HepG2 (cell line): Measurements from ENCODE around the gene INSR. TPM values are rescaled to one million over a fixed set of nuclear protein-coding genes. Genes with fewer than 3 reads are reported as not detected.

Source experiments
- ATAC-seq: fragments of 200-7000 bp; cut with Tn5 transposase; 3 replicates; pipeline ENCODE4 v1.9.1; 2020; ENCODE audit warnings: mild to moderate bottlenecking, moderate library complexity
- BruUV-seq: library from RNA; stranded (reverse); fragments of 400-500 nt; replicated peaks from 2 replicates; lab custom pipeline; 2021; lab: Mats Ljungman, UMichigan
- CTCF ChIA-PET: fragments of 300-600 bp; formaldehyde crosslinking; extraction: SDS; loops from one replicate; lab custom pipeline; 2021; ENCODE audit warnings: low total read pairs, inconsistent platforms, low intra/inter-chr PET ratio; lab: Yijun Ruan, JAX
- POLR2A ChIA-PET: fragments of 350-600 bp; sonication (Branson Sonifier 250); formaldehyde crosslinking; loops from one replicate; lab custom pipeline; 2020; ENCODE audit warnings: antibody characterized with exemption, inconsistent platforms; lab: Yijun Ruan, JAX
- DNase-seq: peaks from one replicate; pipeline ENCODE4 v3.0.0-alpha.2; 2015; ENCODE audit warnings: low spot score
- FAIRE-seq: peaks from 3 replicates; lab custom pipeline; 2011; peaks lifted over from hg19 to GRCh38; lab: Jason Lieb, UNC
- H2AFZ ChIP-seq: one replicate; pipeline ENCODE4 v1.6.1; 2011; ENCODE audit warnings: low read length, inconsistent platforms
- H3K27ac ChIP-seq: fragments of 300-600 bp; 3 replicates; pipeline ENCODE4 v1.8.0; 2011; ENCODE audit warnings: mixed run types, mild to moderate bottlenecking, mixed read lengths, low read length, inconsistent platforms; ENCODE audit not compliant: insufficient read depth; ENCODE audit errors: extremely low read length
- H3K27me3 ChIP-seq, 2 experiments: fragments of 200-600 bp in 1 of 2; 2 replicates in 1 of 2; 3 replicates in 1 of 2; pipeline versions ENCODE4 v1.6.0 to v1.8.0; 2011; ENCODE audit warnings: low read length in 2 of 2, mild to moderate bottlenecking in 2 of 2, moderate library complexity in 2 of 2, inconsistent platforms in 1 of 2; ENCODE audit not compliant: insufficient read depth in 2 of 2, control insufficient read depth in 1 of 2
- H3K36me3 ChIP-seq, 2 experiments: fragments of 200-600 bp in 1 of 2; replicated peaks in 1 of 2; 2 replicates in 1 of 2; 3 replicates in 1 of 2; pipeline versions ENCODE4 v1.5.1 to v1.8.0; 2011; ENCODE audit warnings: low read length in 2 of 2, inconsistent platforms in 1 of 2; ENCODE audit not compliant: insufficient read depth in 2 of 2, control insufficient read depth in 1 of 2
- H3K4me1 ChIP-seq: 2 replicates; pipeline ENCODE4 v1.5.1; 2012; ENCODE audit warnings: low read length, inconsistent platforms; ENCODE audit not compliant: insufficient read depth
- H3K4me2 ChIP-seq: 2 replicates; pipeline ENCODE4 v1.6.0; 2011; ENCODE audit warnings: low read depth, low read length, inconsistent platforms
- H3K4me3 ChIP-seq, 3 experiments: fragments of 200-600 bp in 1 of 3; sonication (generic), shearing (Covaris generic) in 1 of 3; replicated peaks in 1 of 3; 2 replicates each; pipeline ENCODE4 v1.5.1; 2011 to 2016; ENCODE audit warnings: low read length in 3 of 3, inconsistent platforms in 2 of 3, low read depth in 2 of 3, mild to moderate bottlenecking in 2 of 3, control low read depth in 1 of 3, mixed read lengths in 1 of 3; ENCODE audit not compliant: insufficient read depth in 1 of 3
- H3K79me2 ChIP-seq: one replicate; pipeline ENCODE4 v1.6.1; 2011; ENCODE audit warnings: low read length, inconsistent platforms; ENCODE audit not compliant: insufficient read depth
- H3K9ac ChIP-seq: 2 replicates; pipeline ENCODE4 v1.6.0; 2011; ENCODE audit warnings: mild to moderate bottlenecking, low read depth, low read length, inconsistent platforms; ENCODE audit not compliant: insufficient read depth
- H3K9me3 ChIP-seq: 2 replicates; pipeline ENCODE4 v1.5.1; 2012; ENCODE audit warnings: mild to moderate bottlenecking, low read length
- H4K20me1 ChIP-seq: 2 replicates; pipeline ENCODE4 v1.6.0; 2011; ENCODE audit warnings: inconsistent platforms, mild to moderate bottlenecking, low read length, moderate library complexity; ENCODE audit not compliant: insufficient read depth
- ATF1 ChIP-seq: IDR thresholded peaks from 2 replicates; pipeline ENCODE4 v1.6.1; 2016; ENCODE audit warnings: mild to moderate bottlenecking, control low read depth
- BCL6 ChIP-seq: IDR thresholded peaks from 2 replicates; pipeline ENCODE4 v1.6.1; 2016; ENCODE audit warnings: missing genetic modification reagents, missing compliant biosample characterization
- FLYWCH1 ChIP-seq: sonication (generic); formaldehyde crosslinking; IDR thresholded peaks from 2 replicates; pipeline ENCODE4 v1.8.1; 2023; ENCODE audit warnings: mild to moderate bottlenecking, missing genetic modification reagents
- GFI1 ChIP-seq: sonication (generic); formaldehyde crosslinking; IDR thresholded peaks from 2 replicates; pipeline ENCODE4 v1.5.0; 2020; ENCODE audit warnings: missing genetic modification reagents, mild to moderate bottlenecking, borderline replicate concordance
- NONO ChIP-seq, 2 experiments: fragments of 450-650 bp in 1 of 2; sonication (generic) in 1 of 2; formaldehyde crosslinking in 1 of 2; IDR thresholded peaks in 1 of 2; conservative IDR thresholded peaks in 1 of 2; 2 replicates each; pipeline versions ENCODE4 v1.6.1 to v1.8.0; 2017 to 2022; ENCODE audit warnings: mild to moderate bottlenecking in 1 of 2, missing genetic modification reagents in 1 of 2, moderate library complexity in 1 of 2
- POLR2AphosphoS2 ChIP-seq: IDR thresholded peaks from 2 replicates; pipeline ENCODE4 v1.6.1; 2011; ENCODE audit warnings: low read depth, low read length, improper control_type of control experiment
- SPEN ChIP-seq: sonication (generic); formaldehyde crosslinking; IDR thresholded peaks from 2 replicates; pipeline ENCODE4 v1.5.1; 2020; ENCODE audit warnings: low read depth, mild to moderate bottlenecking, missing genetic modification reagents
- TEAD3 ChIP-seq: optimal IDR thresholded peaks from 2 replicates; pipeline ENCODE3; 2016; ENCODE audit warnings: borderline replicate concordance
- ZNF251 ChIP-seq: sonication (generic); formaldehyde crosslinking; IDR thresholded peaks from 2 replicates; pipeline ENCODE4 v1.9.0; 2021; ENCODE audit warnings: mild to moderate bottlenecking, missing genetic modification reagents
- ZNF616 ChIP-seq: sonication (generic); formaldehyde crosslinking; IDR thresholded peaks from 2 replicates; pipeline ENCODE4 v1.5.0; 2020; ENCODE audit warnings: low read depth, mild to moderate bottlenecking, missing genetic modification reagents
- ZNF776 ChIP-seq: sonication (generic); formaldehyde crosslinking; IDR thresholded peaks from 2 replicates; pipeline ENCODE4 v1.4.0; 2020; ENCODE audit warnings: mild to moderate bottlenecking, missing genetic modification reagents
- ZNF788 ChIP-seq: sonication (generic); formaldehyde crosslinking; IDR thresholded peaks from 2 replicates; pipeline ENCODE4 v1.5.0; 2020; ENCODE audit warnings: mild to moderate bottlenecking, missing genetic modification reagents, borderline replicate concordance
- WGBS: methylation state at CpG from one replicate; pipeline ENCODE4 v1.1.6; 2017; ENCODE audit warnings: low lambda C conversion rate; 5-methylcytosine and 5-hydroxymethylcytosine counted together
- in situ Hi-C: cut with HindIII; loops from 2 replicates; pipeline ENCODE4 v1.10.0; 2017; ENCODE audit warnings: low pct_unique_long_range_greater_than_20kb; ENCODE audit not compliant: extremely low pct_ligation_motif_present
- intact Hi-C: fragments of 100-400 bp; cut with micrococcal nuclease; formaldehyde crosslinking; loops from one replicate; pipeline ENCODE4 v1.10.0; 2022; ENCODE audit not compliant: unreplicated experiment
- polyA plus RNA-seq, 8 experiments: library from polyadenylated mRNA; depleted of rRNA in 3 of 8; stranded (reverse) in 7 of 8; unstranded in 1 of 8; fragments of >200 nt; fragmentation: Illumina TruSeq in 4 of 8; extraction: Trizol in 4 of 8; gene quantifications; 2 replicates each; pipeline versions ENCODE4 v1.2.1 to v1.2.3, GENCODE V29; 2011 to 2016; ENCODE audit warnings: low read depth in 4 of 8, missing spikeins in 1 of 8, mixed read lengths in 1 of 8; ENCODE audit not compliant: insufficient read depth in 1 of 8
- total RNA-seq, 5 experiments: library from RNA; depleted of rRNA; stranded (reverse); fragments of >200 nt; fragmentation: Illumina TruSeq; extraction: Trizol; gene quantifications; 2 replicates each; pipeline ENCODE4 v1.2.3, GENCODE V29; 2016; ENCODE audit warnings: low read depth in 1 of 5
- TF ChIP-seq, protein P1 (sequence below): sonication (generic); formaldehyde crosslinking; IDR thresholded peaks from 2 replicates; pipeline ENCODE4 v1.9.0; 2022; ENCODE audit warnings: missing genetic modification reagents, mild to moderate bottlenecking, borderline replicate concordance
- TF ChIP-seq, protein P2 (sequence below): IDR thresholded peaks from 2 replicates; pipeline ENCODE4 v1.6.1; 2016; ENCODE audit warnings: control low read depth
- TF ChIP-seq, protein P3 (sequence below): sonication (generic); formaldehyde crosslinking; IDR thresholded peaks from 2 replicates; pipeline ENCODE4 v1.5.0; 2020; ENCODE audit warnings: missing genetic modification reagents, mild to moderate bottlenecking, borderline replicate concordance

The INSR gene
- total and polyA plus RNA-seq, 2 of the 13 experiments (the other 11 are each of a cell fraction or from before 2014, with no cell fraction given), result 24.2 to 29.8 TPM

DNA sequence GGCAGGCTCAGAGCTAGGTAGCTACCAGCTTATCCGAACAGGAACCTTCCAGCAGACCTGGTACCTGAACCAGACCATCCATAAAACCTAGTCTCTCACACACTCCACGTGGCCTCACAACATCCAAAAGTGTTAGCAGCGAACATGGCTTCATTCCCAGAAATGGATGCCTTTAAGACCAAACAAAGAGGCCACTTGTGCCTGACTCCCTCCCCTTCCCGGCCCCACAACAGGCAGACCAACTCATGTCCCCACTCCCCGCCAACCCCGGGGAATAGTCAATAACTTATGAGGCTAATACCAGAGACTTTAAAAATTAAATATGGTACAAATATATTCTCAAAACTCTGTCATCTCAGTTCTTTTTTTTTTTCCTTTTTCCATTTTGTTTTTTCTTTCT is 178.5 kb downstream of the INSR start:
- Histone ChIP-seq H3K4me3 (no peak overlapping the region), H3K4me1 (no peaks in the 10 kb centered on the region), H3K9ac (no peak overlapping the region), H4K20me1 (no peaks in the 10 kb centered on the region), H3K4me2 (no peak overlapping the region), H3K79me2 (no peaks in the 10 kb centered on the region), H2AFZ (no peak overlapping the region), H3K27ac (no peak overlapping the region), H3K27me3 (no peaks in the 10 kb centered on the region), H3K9me3 (no peaks in the 10 kb centered on the region), H3K36me3 (peaks cover 15 to 34% of the 10 kb centered on the region in 2 experiments)
- intact Hi-C loops (no loop called here), in situ Hi-C loops (no loop called here)
- ChIA-PET POLR2A (no interaction called here), CTCF (no interaction called here)
- DNase-seq (no peak), FAIRE-seq (no peak), ATAC-seq (no peak)
- no peak for TF ChIP-seq ATF1 (CRISPR knock-in tag)
- no peak for TF ChIP-seq ZNF788 (CRISPR knock-in tag)
- TF ChIP-seq BCL6 (CRISPR knock-in tag), result no peak
- TF ChIP-seq TEAD3, result no peak
- TF ChIP-seq ZNF251, result no peak
- TF ChIP-seq, protein P1, sequence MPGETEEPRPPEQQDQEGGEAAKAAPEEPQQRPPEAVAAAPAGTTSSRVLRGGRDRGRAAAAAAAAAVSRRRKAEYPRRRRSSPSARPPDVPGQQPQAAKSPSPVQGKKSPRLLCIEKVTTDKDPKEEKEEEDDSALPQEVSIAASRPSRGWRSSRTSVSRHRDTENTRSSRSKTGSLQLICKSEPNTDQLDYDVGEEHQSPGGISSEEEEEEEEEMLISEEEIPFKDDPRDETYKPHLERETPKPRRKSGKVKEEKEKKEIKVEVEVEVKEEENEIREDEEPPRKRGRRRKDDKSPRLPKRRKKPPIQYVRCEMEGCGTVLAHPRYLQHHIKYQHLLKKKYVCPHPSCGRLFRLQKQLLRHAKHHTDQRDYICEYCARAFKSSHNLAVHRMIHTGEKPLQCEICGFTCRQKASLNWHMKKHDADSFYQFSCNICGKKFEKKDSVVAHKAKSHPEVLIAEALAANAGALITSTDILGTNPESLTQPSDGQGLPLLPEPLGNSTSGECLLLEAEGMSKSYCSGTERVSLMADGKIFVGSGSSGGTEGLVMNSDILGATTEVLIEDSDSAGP (CRISPR knock-in tag), result no peak
- BruUV-seq, result no TSS peak
- 96% methylated on average over 5 of the region's 6 CpGs for WGBS

DNA sequence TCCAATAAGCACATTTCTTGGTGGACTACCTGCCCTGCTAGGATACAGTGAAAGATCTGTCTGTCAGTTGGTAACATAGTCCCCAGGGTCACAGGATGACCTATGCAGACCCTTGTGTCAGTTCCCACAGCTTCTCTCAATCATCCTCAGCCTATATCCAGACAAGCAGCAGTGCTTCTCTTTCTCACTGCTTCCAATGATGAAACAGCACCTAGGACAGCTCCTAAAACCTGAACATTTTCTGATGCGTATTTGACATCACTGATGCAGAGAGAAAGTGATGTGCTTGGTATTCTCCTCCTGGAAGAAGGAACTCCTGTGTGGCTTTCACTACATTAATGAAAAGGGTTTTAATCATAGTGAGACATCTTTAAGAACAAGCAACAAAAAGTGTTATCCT is 181.0 kb downstream of the INSR start:
- H3K4me1 ChIP-seq, result peaks cover 9% of the 10 kb centered on the region
- ATAC-seq (no peak), DNase-seq (no peak), FAIRE-seq (no peak)
- no peak overlapping the region for H3K27ac ChIP-seq
- no peaks in the 10 kb centered on the region for H3K27me3 ChIP-seq
- POLR2A ChIA-PET, result no interaction called here
- no peak overlapping the region for H2AFZ ChIP-seq
- CTCF ChIA-PET, result no interaction called here
- no peak overlapping the region for H3K9ac ChIP-seq
- H3K4me3 ChIP-seq, result no peak overlapping the region
- BruUV-seq, result no TSS peak
- H4K20me1 ChIP-seq, result no peaks in the 10 kb centered on the region
- WGBS, result 75% methylated on average over 1 of the region's 1 CpG
- no peaks in the 10 kb centered on the region for H3K79me2 ChIP-seq
- H3K36me3 ChIP-seq, result peaks cover 3 to 17% of the 10 kb centered on the region in 2 experiments; a peak in 3 of 5 replicates
- H3K9me3 ChIP-seq, result no peaks in the 10 kb centered on the region
- intact Hi-C loops (no loop called here), in situ Hi-C loops (no loop called here)
- H3K4me2 ChIP-seq, result no peak overlapping the region
- TF ChIP-seq NONO (IDR thresholded peaks at IDR 0.05), result no peak
- no peak for TF ChIP-seq NONO (CRISPR knock-in tag; conservative IDR thresholded peaks at IDR 0.05)
- TF ChIP-seq, protein P2, sequence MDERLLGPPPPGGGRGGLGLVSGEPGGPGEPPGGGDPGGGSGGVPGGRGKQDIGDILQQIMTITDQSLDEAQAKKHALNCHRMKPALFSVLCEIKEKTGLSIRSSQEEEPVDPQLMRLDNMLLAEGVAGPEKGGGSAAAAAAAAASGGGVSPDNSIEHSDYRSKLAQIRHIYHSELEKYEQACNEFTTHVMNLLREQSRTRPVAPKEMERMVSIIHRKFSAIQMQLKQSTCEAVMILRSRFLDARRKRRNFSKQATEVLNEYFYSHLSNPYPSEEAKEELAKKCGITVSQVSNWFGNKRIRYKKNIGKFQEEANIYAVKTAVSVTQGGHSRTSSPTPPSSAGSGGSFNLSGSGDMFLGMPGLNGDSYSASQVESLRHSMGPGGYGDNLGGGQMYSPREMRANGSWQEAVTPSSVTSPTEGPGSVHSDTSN (CRISPR knock-in tag), result no peak
- TF ChIP-seq, protein P3, sequence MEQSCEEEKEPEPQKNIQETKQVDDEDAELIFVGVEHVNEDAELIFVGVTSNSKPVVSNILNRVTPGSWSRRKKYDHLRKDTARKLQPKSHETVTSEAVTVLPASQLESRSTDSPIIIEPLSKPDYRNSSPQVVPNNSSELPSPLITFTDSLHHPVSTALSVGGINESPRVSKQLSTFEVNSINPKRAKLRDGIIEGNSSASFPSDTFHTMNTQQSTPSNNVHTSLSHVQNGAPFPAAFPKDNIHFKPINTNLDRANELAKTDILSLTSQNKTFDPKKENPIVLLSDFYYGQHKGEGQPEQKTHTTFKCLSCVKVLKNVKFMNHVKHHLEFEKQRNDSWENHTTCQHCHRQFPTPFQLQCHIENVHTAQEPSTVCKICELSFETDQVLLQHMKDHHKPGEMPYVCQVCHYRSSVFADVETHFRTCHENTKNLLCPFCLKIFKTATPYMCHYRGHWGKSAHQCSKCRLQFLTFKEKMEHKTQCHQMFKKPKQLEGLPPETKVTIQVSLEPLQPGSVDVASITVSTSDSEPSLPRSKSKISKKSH (CRISPR knock-in tag), result no peak
- no peak for TF ChIP-seq ZNF776 (CRISPR knock-in tag)
- TF ChIP-seq SPEN (CRISPR knock-in tag), result no peak
- 0 out of 2 replicates have a peak, but pooled peaks have one; percentile 63 for TF ChIP-seq POLR2AphosphoS2
- no peak for TF ChIP-seq GFI1
- TF ChIP-seq ZNF616, result no peak
- no peak for TF ChIP-seq FLYWCH1
